NT2/D1 (cell line): ENCODE measurements around the gene ZSCAN2.
A peak's percentile ranks its signal among the peaks of the same experiment; 100 is the strongest.

Source experiments
- SUZ12 ChIP-seq: IDR thresholded peaks from 2 replicates; pipeline ENCODE4 v1.6.1; 2011; ENCODE audit not compliant: insufficient read length, insufficient read depth; ENCODE audit errors: extremely low read depth
- YY1 ChIP-seq: IDR thresholded peaks from 2 replicates; pipeline ENCODE4 v1.6.1; 2011; ENCODE audit not compliant: insufficient read length, insufficient read depth
- ZNF274 ChIP-seq: IDR thresholded peaks from 2 replicates; pipeline ENCODE4 v1.6.1; 2011; ENCODE audit warnings: mild to moderate bottlenecking, low read depth, low read length

DNA sequence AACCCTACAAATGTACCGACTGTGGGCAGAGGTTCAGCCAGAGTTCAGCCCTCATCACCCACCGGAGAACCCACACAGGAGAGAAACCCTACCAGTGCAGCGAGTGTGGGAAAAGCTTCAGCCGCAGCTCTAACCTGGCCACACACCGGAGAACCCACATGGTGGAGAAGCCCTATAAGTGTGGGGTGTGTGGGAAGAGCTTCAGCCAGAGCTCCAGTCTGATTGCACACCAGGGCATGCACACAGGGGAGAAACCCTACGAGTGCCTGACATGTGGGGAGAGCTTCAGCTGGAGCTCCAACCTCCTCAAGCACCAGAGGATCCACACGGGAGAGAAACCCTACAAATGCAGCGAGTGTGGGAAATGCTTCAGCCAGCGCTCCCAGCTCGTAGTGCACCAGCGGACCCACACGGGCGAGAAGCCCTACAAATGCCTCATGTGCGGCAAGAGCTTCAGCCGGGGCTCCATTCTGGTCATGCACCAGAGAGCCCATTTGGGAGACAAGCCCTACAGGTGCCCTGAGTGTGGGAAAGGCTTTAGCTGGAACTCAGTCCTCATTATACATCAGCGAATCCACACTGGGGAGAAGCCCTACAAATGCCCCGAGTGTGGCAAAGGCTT lies 20.7 kb downstream of the ZSCAN2 start:
- TF ChIP-seq SUZ12 (no peak), ZNF274 (peak; percentile 27; the same call in 1 of the 2 replicates), YY1 (no peak)
